ENCODE results near the gene MCM10. TPM values are rescaled to one million over a fixed set of nuclear protein-coding genes. Genes with fewer than 3 reads are reported as not detected.

MCM10 gene
- 10 to 100 TPM in 1 of 6 donors, 1 to 10 TPM in 1, under 1 TPM in 3, not detected in 1; 0.49 to 18.6 (median 0.61) TPM for total RNA-seq

GRCh38 chr10:13160934-13161856 is at the start of gene MCM10:
Gene MCM10, plus strand, starts transcription at chr10:13161558. Its CDS starts 2,645 bp downstream, at chr10:13164203.
- H3K9me3 ChIP-seq = no peaks in the 10 kb centered on the region
- no peaks in the 10 kb centered on the region for H3K36me3 ChIP-seq
- peak within 1 kb of the TSS in 1 of 4 donors; percentile 70 for H3K27ac ChIP-seq
- H3K27me3 ChIP-seq = no peaks in the 10 kb centered on the region
- ATAC-seq (ENCODE audit: low FRiP score in 2 of 2) (peak; percentile 99 to 100), DNase-seq (peak; percentile 96 to 98)
- peak within 1 kb of the TSS in 3 of 4 donors; percentile 46 to 62 (median 47) for H3K4me3 ChIP-seq
- TF ChIP-seq POLR2A (IDR thresholded peaks at IDR 0.05) (no peak), EP300 (IDR thresholded peaks at IDR 0.05) (peak in 1 of 4 donors; percentile 38), POLR2AphosphoS5 (IDR thresholded peaks at IDR 0.05) (peak; percentile 62 to 67)
- TF ChIP-seq, protein P1, sequence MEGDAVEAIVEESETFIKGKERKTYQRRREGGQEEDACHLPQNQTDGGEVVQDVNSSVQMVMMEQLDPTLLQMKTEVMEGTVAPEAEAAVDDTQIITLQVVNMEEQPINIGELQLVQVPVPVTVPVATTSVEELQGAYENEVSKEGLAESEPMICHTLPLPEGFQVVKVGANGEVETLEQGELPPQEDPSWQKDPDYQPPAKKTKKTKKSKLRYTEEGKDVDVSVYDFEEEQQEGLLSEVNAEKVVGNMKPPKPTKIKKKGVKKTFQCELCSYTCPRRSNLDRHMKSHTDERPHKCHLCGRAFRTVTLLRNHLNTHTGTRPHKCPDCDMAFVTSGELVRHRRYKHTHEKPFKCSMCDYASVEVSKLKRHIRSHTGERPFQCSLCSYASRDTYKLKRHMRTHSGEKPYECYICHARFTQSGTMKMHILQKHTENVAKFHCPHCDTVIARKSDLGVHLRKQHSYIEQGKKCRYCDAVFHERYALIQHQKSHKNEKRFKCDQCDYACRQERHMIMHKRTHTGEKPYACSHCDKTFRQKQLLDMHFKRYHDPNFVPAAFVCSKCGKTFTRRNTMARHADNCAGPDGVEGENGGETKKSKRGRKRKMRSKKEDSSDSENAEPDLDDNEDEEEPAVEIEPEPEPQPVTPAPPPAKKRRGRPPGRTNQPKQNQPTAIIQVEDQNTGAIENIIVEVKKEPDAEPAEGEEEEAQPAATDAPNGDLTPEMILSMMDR (IDR thresholded peaks at IDR 0.05) = peak; percentile 73 to 96 (median 92)
- peaks cover 7 to 20% (median 10%) of the 10 kb centered on the region in 4 donors for H3K4me1 ChIP-seq
- 0 to 1% methylated on average over 26 to 41 of the region's 56 CpGs for WGBS, 2 donors

GRCh38 chr10:13113544-13113943 is 47.8 kb upstream of the MCM10 start:
- Histone ChIP-seq H3K36me3 (peaks cover 5 to 69% (median 40%) of the 10 kb centered on the region in 4 donors), H3K27me3 (no peaks in the 10 kb centered on the region), H3K27ac (no peak overlapping the region), H3K9me3 (no peaks in the 10 kb centered on the region), H3K4me3 (no peak overlapping the region), H3K4me1 (peaks cover 0 to 13% (median 10%) of the 10 kb centered on the region in 4 donors)
- 86 to 89% methylated on average over 6 of the region's 6 CpGs for WGBS, 2 donors
- TF ChIP-seq EP300 (IDR thresholded peaks at IDR 0.05) (no peak), POLR2A (IDR thresholded peaks at IDR 0.05) (no peak), POLR2AphosphoS5 (IDR thresholded peaks at IDR 0.05) (no peak)
- TF ChIP-seq, protein P1 (IDR thresholded peaks at IDR 0.05) = no peak
- no peak for ATAC-seq (ENCODE audit: low FRiP score in 2 of 2)
- DNase-seq = no peak

DNA sequence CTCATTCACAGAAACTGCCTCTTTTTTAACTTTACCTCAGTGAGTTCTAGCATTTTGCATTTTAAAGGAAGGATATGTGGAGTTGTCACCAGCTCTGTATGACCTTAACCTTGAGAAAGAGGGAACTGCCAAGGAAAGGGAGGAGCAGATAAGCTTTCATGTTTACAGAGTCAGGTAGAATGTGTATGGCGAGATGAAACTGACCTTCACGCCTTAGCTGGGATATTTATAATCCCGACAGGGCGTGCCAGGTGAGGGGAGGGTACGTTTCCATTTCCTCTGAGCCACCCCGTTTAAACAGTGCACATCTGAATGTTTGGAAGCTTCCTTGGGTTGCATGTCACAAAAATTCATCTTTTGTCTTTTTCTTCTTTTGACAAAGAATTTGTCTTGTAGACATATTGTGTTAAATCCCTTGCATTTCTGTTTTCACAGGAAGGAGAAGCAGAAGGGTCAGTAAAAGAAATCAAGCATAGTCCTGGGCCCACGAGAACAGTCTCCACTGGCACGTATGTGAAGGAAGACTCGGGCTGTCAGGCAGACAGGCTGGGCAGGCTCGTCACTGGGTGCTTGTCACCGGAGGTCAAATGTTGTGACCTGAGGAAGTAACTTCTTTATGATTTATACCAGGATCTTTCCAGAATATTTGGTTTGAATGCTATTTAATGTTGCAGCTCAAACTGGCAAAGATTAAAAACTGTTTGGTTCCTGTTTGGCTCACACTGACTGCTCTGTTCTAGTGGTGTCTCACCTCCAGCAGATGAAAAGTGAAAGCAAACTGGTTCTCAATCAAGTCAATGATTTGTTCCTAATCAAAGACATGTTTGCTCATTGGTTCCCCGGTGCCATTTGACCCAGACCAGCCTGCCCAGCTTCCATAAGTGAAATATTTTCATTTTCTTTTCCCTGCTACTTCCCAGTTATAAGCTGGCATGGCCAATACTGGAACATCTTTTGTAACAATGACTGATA is 45.2 kb upstream of the MCM10 start:
- DNase-seq (no peak), ATAC-seq (ENCODE audit: low FRiP score in 2 of 2) (no peak)
- TF ChIP-seq POLR2AphosphoS5 (IDR thresholded peaks at IDR 0.05) (no peak), POLR2A (IDR thresholded peaks at IDR 0.05) (no peak), EP300 (IDR thresholded peaks at IDR 0.05) (no peak)
- TF ChIP-seq, protein P1 (IDR thresholded peaks at IDR 0.05) = no peak
- 41 to 62% methylated on average over 12 of the region's 12 CpGs for WGBS, 2 donors
- H3K36me3 ChIP-seq = peaks cover 5 to 68% (median 40%) of the 10 kb centered on the region in 4 donors
- peaks cover 0 to 20% (median 8%) of the 10 kb centered on the region in 4 donors for H3K4me1 ChIP-seq
- H3K9me3 ChIP-seq = no peaks in the 10 kb centered on the region
- peak overlapping the region; percentile 12 to 68 (median 48) for H3K27ac ChIP-seq
- no peak overlapping the region for H3K4me3 ChIP-seq
- H3K27me3 ChIP-seq = no peaks in the 10 kb centered on the region

DNA sequence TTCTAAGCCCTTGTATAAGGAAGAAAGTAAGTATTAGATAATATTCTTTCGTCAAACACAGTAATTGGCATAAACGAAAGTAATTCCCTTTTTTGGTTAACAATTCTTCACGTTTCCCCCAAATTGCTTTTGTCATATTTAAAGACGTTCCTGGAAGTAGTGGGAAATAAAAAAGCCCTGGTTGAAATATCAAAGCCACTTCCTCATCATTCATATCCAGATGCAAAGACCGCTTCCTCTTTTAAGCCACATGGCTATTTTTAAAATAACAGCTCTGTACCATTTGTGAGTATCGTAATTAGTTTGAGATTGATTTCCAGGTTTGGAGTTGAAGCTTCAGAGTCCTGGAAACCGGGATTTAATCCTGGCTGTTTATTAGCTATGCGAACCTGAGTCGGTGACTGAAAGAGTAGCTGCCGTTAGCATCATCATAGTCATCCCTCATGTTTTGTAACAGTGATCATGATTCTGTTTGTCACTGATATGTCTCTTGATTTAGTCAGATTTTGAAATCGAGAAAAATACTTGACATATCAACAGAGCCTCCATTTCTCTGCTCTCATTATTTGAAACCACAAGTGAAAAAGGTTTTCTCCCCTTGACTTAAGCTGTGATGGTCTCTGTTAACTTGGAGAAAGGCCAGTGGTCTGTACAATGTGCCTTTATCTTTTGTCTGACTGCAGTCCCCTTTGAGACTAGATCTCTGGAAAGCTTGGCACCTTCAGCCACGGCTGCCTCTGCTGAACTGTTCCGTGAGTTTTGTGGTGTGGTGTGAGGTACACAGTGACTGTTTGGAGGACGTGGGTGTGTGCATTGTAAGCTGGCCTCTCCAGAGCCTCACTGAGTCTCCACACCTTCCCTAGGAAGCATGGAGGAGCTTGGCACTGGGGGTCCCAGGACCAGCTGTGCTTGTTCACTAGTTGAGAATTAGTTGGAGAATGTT is 43.2 kb upstream of the MCM10 start:
- Histone ChIP-seq H3K9me3 (no peaks in the 10 kb centered on the region), H3K27me3 (no peaks in the 10 kb centered on the region), H3K36me3 (peaks cover 4 to 75% (median 39%) of the 10 kb centered on the region in 4 donors), H3K27ac (no peak overlapping the region), H3K4me1 (peaks cover 0 to 20% (median 8%) of the 10 kb centered on the region in 4 donors), H3K4me3 (no peak overlapping the region)
- DNase-seq (no peak), ATAC-seq (ENCODE audit: low FRiP score in 2 of 2) (peak in 1 of 2 donors; percentile 33)
- WGBS, 2 donors = 60% methylated on average over 14 of the region's 14 CpGs
- no peak for TF ChIP-seq POLR2A (IDR thresholded peaks at IDR 0.05)
- TF ChIP-seq, protein P1 (IDR thresholded peaks at IDR 0.05) = no peak
- TF ChIP-seq POLR2AphosphoS5 (IDR thresholded peaks at IDR 0.05) = no peak
- TF ChIP-seq EP300 (IDR thresholded peaks at IDR 0.05) = no peak
